ENCODE data around the gene LY6G5B. TPM values are rescaled to one million over a fixed set of nuclear protein-coding genes. Genes with fewer than 3 reads are reported as not detected.

Gene LY6G5B
- total and polyA plus RNA-seq, 2 experiments from 2014 or later: 7.9 to 8.4 TPM

- Histone ChIP-seq H3K27ac (ENCODE audit: low read depth) (no peak overlapping the region), H4K20me1 (replicated peaks; ENCODE audit: insufficient read depth) (no peaks in the 10 kb centered on the region; the same call in 1 of the 2 replicates), H3K79me2 (replicated peaks; ENCODE audit: insufficient read depth) (peaks cover 37% of the 10 kb centered on the region), H3F3A (replicated peaks; ENCODE audit: low read depth) (peaks cover 17% of the 10 kb centered on the region; the same call in 1 of the 2 replicates), H3K4me2 (peak overlapping the region; percentile 98), H3K9me2 (ENCODE audit: insufficient read depth) (no peaks in the 10 kb centered on the region), H3K4me3 (peak overlapping the region; percentile 96), H3K4me1 (ENCODE audit: insufficient read depth) (peaks cover 19% of the 10 kb centered on the region), H2AFZ (no peak overlapping the region), H3K27me3 (ENCODE audit: insufficient read depth) (no peaks in the 10 kb centered on the region), H3K36me3 (ENCODE audit: insufficient read depth) (peaks cover 10% of the 10 kb centered on the region; the same call in 1 of the 2 replicates)
- H3K27ac Mint-ChIP-seq: no peak overlapping the region
- peak overlapping the region; percentile 90 for H3K4me3 Mint-ChIP-seq
- no peak for DNase-seq (ENCODE audit: low spot score)
- no peak for ATAC-seq
- peaks cover 40% of the 10 kb centered on the region for H3K36me3 Mint-ChIP-seq (ENCODE audit: low read depth)
- H3K27me3 Mint-ChIP-seq (ENCODE audit: insufficient read depth, low read depth, poor library complexity): peaks cover 19% of the 10 kb centered on the region
- peaks cover 44% of the 10 kb centered on the region for H3K4me1 Mint-ChIP-seq
- no peaks in the 10 kb centered on the region for H3K9me3 Mint-ChIP-seq
- no peak for TF ChIP-seq JUNB (IDR thresholded peaks at IDR 0.05; ENCODE audit: unreplicated experiment)
- no peak for TF ChIP-seq ETS1 (IDR thresholded peaks at IDR 0.05)
These were observed 10.7 kb upstream of the LY6G5B start for GRCh38 chr6:31658983-31659648.

- Mint-ChIP-seq H3K36me3 (ENCODE audit: low read depth) (peaks cover 47% of the 10 kb centered on the region), H3K9me3 (no peaks in the 10 kb centered on the region), H3K27me3 (ENCODE audit: insufficient read depth, low read depth, poor library complexity) (peaks cover 19% of the 10 kb centered on the region), H3K27ac (peak overlapping the region; percentile 95), H3K4me1 (peaks cover 50% of the 10 kb centered on the region), H3K4me3 (peak overlapping the region; percentile 90)
- Histone ChIP-seq H3K27me3 (ENCODE audit: insufficient read depth) (no peaks in the 10 kb centered on the region), H3F3A (replicated peaks; ENCODE audit: low read depth) (peaks cover 21% of the 10 kb centered on the region; the same call in 1 of the 2 replicates), H3K36me3 (ENCODE audit: insufficient read depth) (peaks cover 12% of the 10 kb centered on the region; the same call in 1 of the 2 replicates), H3K4me2 (peak overlapping the region; percentile 98), H3K4me1 (ENCODE audit: insufficient read depth) (peaks cover 23% of the 10 kb centered on the region), H3K27ac (ENCODE audit: low read depth) (peak overlapping the region; percentile 95), H3K9me2 (ENCODE audit: insufficient read depth) (no peaks in the 10 kb centered on the region), H3K4me3 (peak overlapping the region; percentile 96), H2AFZ (peak overlapping the region; percentile 83), H3K79me2 (replicated peaks; ENCODE audit: insufficient read depth) (peaks cover 41% of the 10 kb centered on the region), H4K20me1 (replicated peaks; ENCODE audit: insufficient read depth) (no peaks in the 10 kb centered on the region; the same call in 1 of the 2 replicates)
- TF ChIP-seq EZH2phosphoT487 (IDR thresholded peaks at IDR 0.05; ENCODE audit: unreplicated experiment) (no peak), REST (IDR thresholded peaks at IDR 0.05; ENCODE audit: unreplicated experiment) (peak; percentile 65)
- peak; percentile 46 for DNase-seq (ENCODE audit: low spot score)
- ATAC-seq: peak; percentile 19
These were observed 10.0 kb upstream of the LY6G5B start for GRCh38 chr6:31659649-31660380.

Measured in GM23338 (cell line).